GM18502 (cell line): ENCODE results near the gene GABPA.
A peak's percentile ranks its signal among the peaks of the same experiment; 100 is the strongest.
"Not testable (repeated sequence)": the region's sequence is repeated elsewhere in the genome, so short reads cannot be mapped to it uniquely, and the experiment has no call there.

Experiments
- ATAC-seq: cut with Tn5 transposase; IDR thresholded peaks from one replicate; pipeline ENCODE4 v1.9.1; 2021; ENCODE audit warnings: mild to moderate bottlenecking; ENCODE audit not compliant: unreplicated experiment, poor library complexity

The GABPA gene

GRCh38 chr21:25734904-25735645 is at the start of gene GABPA, which contains the start of gene ATP5PF:
GABPA (plus strand) TSS chr21:25734972; CDS start chr21:25741599, 6,627 bp downstream.
ATP5PF (minus strand) TSS chr21:25734904; CDS start chr21:25729794, 5,110 bp downstream.
- peak; percentile 90 for ATAC-seq

GRCh38 chr21:25687787-25688186 is 47.0 kb upstream of the GABPA start:
- ATAC-seq: no peak

- ATAC-seq: no peak
Measured at GRCh38 chr21:25688275-25689155, 46.3 kb upstream of the GABPA start.

- no peak for ATAC-seq
Measured at GRCh38 chr21:25689226-25689625, 45.5 kb upstream of the GABPA start.

GRCh38 chr21:25691976-25692375 is 42.8 kb upstream of the GABPA start:
- ATAC-seq: no peak

- not testable (repeated sequence) for ATAC-seq
Measured at GRCh38 chr21:25695461-25695860, 39.3 kb upstream of the GABPA start.

- no peak for ATAC-seq
Measured at GRCh38 chr21:25700741-25701140, 34.0 kb upstream of the GABPA start.

GRCh38 chr21:25701529-25701928 is 33.2 kb upstream of the GABPA start:
- ATAC-seq: no peak

- ATAC-seq: peak; percentile 52
Measured at GRCh38 chr21:25708467-25709065, 26.2 kb upstream of the GABPA start.

- no peak for ATAC-seq
Measured at GRCh38 chr21:25709684-25710265, 25.0 kb upstream of the GABPA start.

GRCh38 chr21:25710550-25710949 is 24.2 kb upstream of the GABPA start:
- ATAC-seq: no peak

- not testable (repeated sequence) for ATAC-seq
Measured at GRCh38 chr21:25714066-25714465, 20.7 kb upstream of the GABPA start.

GRCh38 chr21:25717491-25718147 is 17.2 kb upstream of the GABPA start:
- no peak for ATAC-seq

GRCh38 chr21:25721987-25722386 is 12.8 kb upstream of the GABPA start:
- ATAC-seq: no peak

GRCh38 chr21:25722631-25723030 is 12.1 kb upstream of the GABPA start:
- no peak for ATAC-seq

GRCh38 chr21:25732091-25732760 is 2.5 kb upstream of the GABPA start:
- no peak for ATAC-seq

- ATAC-seq: peak; percentile 5
Measured at GRCh38 chr21:25733859-25734653, 716 bp upstream of the GABPA start.

- ATAC-seq: peak; percentile 2
Measured at GRCh38 chr21:25734654-25734903, 193 bp upstream of the GABPA start.
